ENCODE results near the gene ZBTB17. TPM values are rescaled to one million over a fixed set of nuclear protein-coding genes. Genes with fewer than 3 reads are reported as not detected.

ZBTB17 gene
- total RNA-seq, 2 experiments from 2014 or later, result 44.1 to 45.7 TPM

- peaks cover 3% of the 10 kb centered on the region for H3K27me3 Mint-ChIP-seq
- intact Hi-C loops (cut with micrococcal nuclease), result no loop called here
These were observed 23.0 kb upstream of the ZBTB17 start for GRCh38 chr1:15998929-15999328.

GRCh38 chr1:15997637-15998280 is 21.9 kb upstream of the ZBTB17 start:
- Mint-ChIP-seq H3K4me3 (no peak overlapping the region), H3K27me3 (peaks cover 3% of the 10 kb centered on the region), H3K9me3 (no peaks in the 10 kb centered on the region), H3K27ac (no peak overlapping the region), H3K4me1 (ENCODE audit: low read depth) (no peaks in the 10 kb centered on the region), H3K36me3 (ENCODE audit: low read depth) (no peaks in the 10 kb centered on the region)
- ChIA-PET CTCF (interaction anchor here (0.8 to 2.1 kb wide), 4 partner anchors 10 to 206 kb away, joined by 3 to 9 read pairs (median 4); no protein-coding TSS in a partner anchor), POLR2A (interaction anchor here (0.7 kb wide), 1 partner anchor 149 kb away, joined by 3 read pairs; no protein-coding TSS in a partner anchor)
- intact Hi-C loops (cut with micrococcal nuclease), result loop anchor here (2.0 kb wide), 1 partner anchor 207 kb away; no protein-coding TSS in a partner anchor
- TF ChIP-seq, protein P1, sequence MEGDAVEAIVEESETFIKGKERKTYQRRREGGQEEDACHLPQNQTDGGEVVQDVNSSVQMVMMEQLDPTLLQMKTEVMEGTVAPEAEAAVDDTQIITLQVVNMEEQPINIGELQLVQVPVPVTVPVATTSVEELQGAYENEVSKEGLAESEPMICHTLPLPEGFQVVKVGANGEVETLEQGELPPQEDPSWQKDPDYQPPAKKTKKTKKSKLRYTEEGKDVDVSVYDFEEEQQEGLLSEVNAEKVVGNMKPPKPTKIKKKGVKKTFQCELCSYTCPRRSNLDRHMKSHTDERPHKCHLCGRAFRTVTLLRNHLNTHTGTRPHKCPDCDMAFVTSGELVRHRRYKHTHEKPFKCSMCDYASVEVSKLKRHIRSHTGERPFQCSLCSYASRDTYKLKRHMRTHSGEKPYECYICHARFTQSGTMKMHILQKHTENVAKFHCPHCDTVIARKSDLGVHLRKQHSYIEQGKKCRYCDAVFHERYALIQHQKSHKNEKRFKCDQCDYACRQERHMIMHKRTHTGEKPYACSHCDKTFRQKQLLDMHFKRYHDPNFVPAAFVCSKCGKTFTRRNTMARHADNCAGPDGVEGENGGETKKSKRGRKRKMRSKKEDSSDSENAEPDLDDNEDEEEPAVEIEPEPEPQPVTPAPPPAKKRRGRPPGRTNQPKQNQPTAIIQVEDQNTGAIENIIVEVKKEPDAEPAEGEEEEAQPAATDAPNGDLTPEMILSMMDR (IDR thresholded peaks at IDR 0.05), result no peak
- ATAC-seq, result no peak
- DNase-seq, result no peak

More at GRCh38 chr1:15998929-15999328, 23.0 kb upstream of the ZBTB17 start:
- Mint-ChIP-seq H3K4me1 (ENCODE audit: low read depth) (no peaks in the 10 kb centered on the region), H3K4me3 (no peak overlapping the region), H3K27ac (no peak overlapping the region), H3K36me3 (ENCODE audit: low read depth) (no peaks in the 10 kb centered on the region), H3K9me3 (no peaks in the 10 kb centered on the region)
- CTCF ChIA-PET, result interaction anchor here (1.4 to 2.1 kb wide), 2 partner anchors 8 to 11 kb away, joined by 3 to 9 read pairs; no protein-coding TSS in a partner anchor
- ATAC-seq (no peak), DNase-seq (no peak)
- TF ChIP-seq, protein P1 (IDR thresholded peaks at IDR 0.05), result no peak
- POLR2A ChIA-PET, result no interaction called here

- Mint-ChIP-seq H3K36me3 (ENCODE audit: low read depth) (no peaks in the 10 kb centered on the region), H3K9me3 (no peaks in the 10 kb centered on the region), H3K4me1 (ENCODE audit: low read depth) (no peaks in the 10 kb centered on the region), H3K27me3 (peaks cover 3% of the 10 kb centered on the region), H3K27ac (no peak overlapping the region), H3K4me3 (no peak overlapping the region)
- TF ChIP-seq, protein P1 (IDR thresholded peaks at IDR 0.05), result no peak
- DNase-seq (no peak), ATAC-seq (no peak)
- intact Hi-C loops (cut with micrococcal nuclease), result loop anchor here (2.0 kb wide), 1 partner anchor 206 kb away; no protein-coding TSS in a partner anchor
- CTCF ChIA-PET, result interaction anchor here (0.8 to 2.1 kb wide), 3 partner anchors 13 to 206 kb away, joined by 3 to 9 read pairs (median 5); no protein-coding TSS in a partner anchor
- POLR2A ChIA-PET, result no interaction called here
These were observed 21.2 kb upstream of the ZBTB17 start for GRCh38 chr1:15997076-15997585.

- ChIA-PET CTCF (interaction anchor here (0.7 to 2.5 kb wide), 10 partner anchors 13 to 203 kb away, joined by 3 to 12 read pairs (median 4); partner anchors contain the start of gene ZBTB17), POLR2A (no interaction called here)
- no peaks in the 10 kb centered on the region for H3K36me3 Mint-ChIP-seq (ENCODE audit: low read depth)
- TF ChIP-seq, protein P1 (IDR thresholded peaks at IDR 0.05), result peak; percentile 68
- H3K9me3 Mint-ChIP-seq, result no peaks in the 10 kb centered on the region
- ATAC-seq (peak; percentile 97), DNase-seq (peak; percentile 70)
- no peaks in the 10 kb centered on the region for H3K27me3 Mint-ChIP-seq
- H3K4me3 Mint-ChIP-seq, result no peak overlapping the region
- H3K4me1 Mint-ChIP-seq (ENCODE audit: low read depth), result no peaks in the 10 kb centered on the region
- intact Hi-C loops (cut with micrococcal nuclease), result loop anchor here (5.0 kb wide), 1 partner anchor 192 kb away; no protein-coding TSS in a partner anchor
- H3K27ac Mint-ChIP-seq, result no peak overlapping the region
These were observed 18.9 kb upstream of the ZBTB17 start for GRCh38 chr1:15994590-15995351.
